Dendritic cell treated with granulocyte-macrophage colony-stimulating factor and Interleukin-4, amounts not matched to agents 40 ng/mL and 50 ng/mL, for 4 days (primary cell): ENCODE results near the gene GCSAM.
A peak's percentile ranks its signal among the peaks of the same experiment; 100 is the strongest.
"Not testable (repeated sequence)": the region's sequence is repeated elsewhere in the genome, so short reads cannot be mapped to it uniquely, and the experiment has no call there.

Experiments
- H3K27ac Mint-ChIP-seq: one replicate; pipeline ENCODE4 v1.8.0; 2022; ENCODE audit warnings: mild to moderate bottlenecking, mixed read lengths
- H3K27me3 Mint-ChIP-seq: one replicate; pipeline ENCODE4 v1.8.0; 2022; ENCODE audit warnings: mild to moderate bottlenecking, mixed read lengths
- H3K36me3 Mint-ChIP-seq: one replicate; pipeline ENCODE4 v1.8.0; 2022; ENCODE audit warnings: low read depth, mixed read lengths
- H3K4me1 Mint-ChIP-seq: one replicate; pipeline ENCODE4 v1.8.0; 2022; ENCODE audit warnings: low read depth, mixed read lengths
- H3K4me3 Mint-ChIP-seq: one replicate; pipeline ENCODE4 v1.8.0; 2022; ENCODE audit warnings: mild to moderate bottlenecking, moderate library complexity, mixed read lengths
- H3K9me3 Mint-ChIP-seq: one replicate; pipeline ENCODE4 v1.8.0; 2022; ENCODE audit warnings: mixed read lengths
- intact Hi-C: fragments of 100-400 bp; cut with micrococcal nuclease; formaldehyde crosslinking; loops from one replicate; pipeline ENCODE4 v1.15.0; 2022

Gene GCSAM

GRCh38 chr3:112085735-112086075 is 47.3 kb downstream of the GCSAM start:
- intact Hi-C loops = no loop called here
- Mint-ChIP-seq H3K9me3 (no peaks in the 10 kb centered on the region), H3K4me1 (peaks cover 16% of the 10 kb centered on the region), H3K27ac (no peak overlapping the region), H3K27me3 (peaks cover 75% of the 10 kb centered on the region), H3K4me3 (peak overlapping the region; percentile 73), H3K36me3 (no peaks in the 10 kb centered on the region)

DNA sequence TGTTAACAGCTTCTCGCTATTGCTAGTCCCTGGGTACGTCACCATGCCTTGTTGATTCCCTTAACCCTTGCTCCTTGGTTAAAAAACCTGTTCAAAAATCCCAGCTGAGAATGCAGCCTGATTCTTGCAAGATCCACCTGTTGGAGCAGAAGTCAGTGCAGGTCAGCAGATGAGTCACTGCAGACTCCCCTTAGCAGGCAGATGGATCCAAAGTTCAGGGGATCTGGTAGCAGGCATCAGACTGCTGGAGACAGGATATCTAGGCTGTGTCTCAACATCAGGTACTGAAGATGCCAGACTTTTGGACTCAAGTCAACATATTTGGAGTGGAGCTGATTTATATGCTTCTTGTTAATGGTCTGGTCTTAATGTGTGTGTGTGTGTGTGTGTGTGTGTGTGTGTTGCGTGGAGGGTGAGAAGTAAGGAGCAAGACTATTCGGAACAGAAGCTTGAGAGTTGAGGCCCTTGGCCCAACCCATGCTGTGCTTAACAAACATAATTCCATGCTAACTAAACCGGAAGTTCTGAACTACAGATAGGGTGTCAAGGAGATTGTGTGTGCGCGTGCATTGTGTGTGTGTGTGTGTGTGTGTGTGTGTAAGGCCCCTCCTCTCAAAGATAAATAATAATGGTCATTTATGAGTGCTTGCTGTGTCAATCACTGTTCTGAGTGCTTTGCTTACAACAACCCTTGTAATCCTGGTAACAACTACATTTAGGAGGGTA is 47.9 kb downstream of the GCSAM start:
- Mint-ChIP-seq H3K27ac (no peak overlapping the region), H3K36me3 (no peaks in the 10 kb centered on the region), H3K27me3 (peaks cover 74% of the 10 kb centered on the region), H3K4me3 (no peak overlapping the region), H3K9me3 (no peaks in the 10 kb centered on the region), H3K4me1 (peaks cover 16% of the 10 kb centered on the region)
- intact Hi-C loops = no loop called here

GRCh38 chr3:112083239-112083638 is 49.8 kb downstream of the GCSAM start:
- Mint-ChIP-seq H3K4me3 (no peak overlapping the region), H3K4me1 (peaks cover 16% of the 10 kb centered on the region), H3K27me3 (peaks cover 60% of the 10 kb centered on the region), H3K36me3 (no peaks in the 10 kb centered on the region), H3K9me3 (no peaks in the 10 kb centered on the region), H3K27ac (no peak overlapping the region)
- intact Hi-C loops = no loop called here

DNA sequence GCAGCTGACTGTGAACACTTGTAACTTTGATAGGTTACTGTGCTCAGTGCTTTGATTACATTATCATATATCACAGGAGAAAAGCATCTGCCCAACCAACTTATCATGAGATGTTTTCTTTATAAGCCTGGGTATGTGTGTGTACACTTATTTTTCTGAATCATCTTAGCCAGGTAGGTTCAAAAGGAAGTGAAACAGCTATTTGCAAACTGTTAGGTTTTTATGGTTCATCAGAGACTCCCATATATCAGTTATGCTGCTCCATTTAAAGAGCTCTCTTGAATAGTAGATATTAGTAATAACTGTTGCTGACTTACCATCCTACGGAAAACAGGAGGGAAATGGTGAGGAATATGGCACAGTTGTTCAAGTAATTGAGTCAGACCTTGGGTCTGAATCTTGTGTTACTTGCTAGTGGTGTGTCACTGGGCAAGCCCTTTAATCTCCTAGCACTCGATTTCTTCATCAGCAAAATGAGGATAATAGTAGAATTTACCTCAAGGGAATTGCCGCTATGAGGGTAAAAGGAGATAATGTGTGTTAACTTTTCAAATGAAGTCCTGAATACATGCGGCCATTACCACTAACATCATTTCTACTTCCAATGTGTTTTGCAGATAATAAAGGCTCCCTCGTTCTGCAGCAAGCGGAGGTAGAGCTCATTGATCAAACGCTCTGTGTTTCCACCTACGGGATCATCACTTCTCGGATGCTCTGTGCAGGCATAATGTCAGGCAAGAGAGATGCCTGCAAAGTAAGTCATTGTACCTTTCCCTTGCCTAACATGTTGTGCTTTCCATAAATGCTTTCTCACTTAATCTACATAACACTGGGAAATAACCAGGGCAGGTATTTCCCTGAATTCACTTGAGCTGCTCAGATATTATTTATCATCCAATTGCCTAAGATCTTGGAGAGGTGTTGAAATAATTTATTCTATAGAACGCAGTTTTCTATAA is 54.6 kb downstream of the GCSAM start:
- H3K27me3 Mint-ChIP-seq = peaks cover 19% of the 10 kb centered on the region
- no peak overlapping the region for H3K4me3 Mint-ChIP-seq
- no peak overlapping the region for H3K27ac Mint-ChIP-seq
- H3K4me1 Mint-ChIP-seq = no peaks in the 10 kb centered on the region
- no peaks in the 10 kb centered on the region for H3K9me3 Mint-ChIP-seq
- intact Hi-C loops = no loop called here
- no peaks in the 10 kb centered on the region for H3K36me3 Mint-ChIP-seq

GRCh38 chr3:112074616-112075497 is 58.2 kb downstream of the GCSAM start:
- Mint-ChIP-seq H3K36me3 (no peaks in the 10 kb centered on the region), H3K9me3 (peaks cover 6% of the 10 kb centered on the region), H3K27me3 (peaks cover 7% of the 10 kb centered on the region), H3K4me1 (no peaks in the 10 kb centered on the region), H3K4me3 (no peak overlapping the region), H3K27ac (no peak overlapping the region)
- intact Hi-C loops = no loop called here

DNA sequence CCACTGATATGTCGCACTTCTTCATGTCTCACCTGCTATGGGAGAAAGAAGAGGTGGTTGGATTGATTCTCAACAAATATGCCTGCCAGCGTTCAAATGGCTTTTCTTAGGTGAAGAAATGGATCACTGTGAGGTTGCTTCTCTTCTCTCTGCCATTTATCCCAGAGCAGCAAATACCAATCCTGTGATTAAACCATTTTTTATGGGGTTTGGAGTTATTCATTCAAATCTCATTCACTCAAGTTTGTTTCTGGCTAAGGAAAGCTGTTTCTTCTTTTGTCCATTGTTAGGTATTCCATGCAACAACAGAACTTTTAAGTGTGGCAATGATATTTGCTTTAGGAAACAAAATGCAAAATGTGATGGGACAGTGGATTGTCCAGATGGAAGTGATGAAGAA is 59.0 kb downstream of the GCSAM start:
- Mint-ChIP-seq H3K27ac (no peak overlapping the region), H3K4me1 (no peaks in the 10 kb centered on the region), H3K36me3 (no peaks in the 10 kb centered on the region), H3K9me3 (peaks cover 6% of the 10 kb centered on the region), H3K4me3 (no peak overlapping the region), H3K27me3 (peaks cover 11% of the 10 kb centered on the region)
- intact Hi-C loops = no loop called here

DNA sequence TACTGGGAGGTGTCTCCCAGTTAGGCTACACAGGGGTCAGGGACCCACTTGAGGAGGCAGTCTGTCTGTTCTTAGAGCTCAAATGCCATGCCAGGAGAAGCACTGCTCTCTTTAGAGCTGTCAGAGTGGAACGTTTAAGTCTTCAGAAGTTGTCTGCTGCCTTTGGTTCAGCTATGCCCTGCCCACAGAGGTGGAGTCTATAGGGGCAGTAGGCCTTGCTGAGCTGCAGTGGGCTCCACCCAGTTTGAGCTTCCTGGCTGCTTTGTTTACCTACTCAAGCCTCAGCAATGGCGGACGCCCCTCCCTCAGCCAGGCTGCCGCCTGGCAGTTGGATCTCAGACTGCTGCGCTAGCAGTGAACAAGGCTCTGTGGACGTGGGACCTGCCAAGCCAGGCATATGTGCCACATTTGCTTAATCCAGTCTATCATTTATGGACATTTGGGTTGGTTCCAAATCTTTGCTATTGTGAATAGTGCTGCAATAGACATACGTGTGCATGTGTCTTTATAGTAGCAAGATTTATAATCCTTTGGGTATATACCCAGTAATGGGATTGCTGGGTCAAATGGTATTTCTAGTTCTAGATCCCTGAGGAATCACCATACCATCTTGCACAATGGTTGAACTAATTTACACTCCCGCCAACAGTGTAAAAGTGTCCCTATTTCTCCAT is 60.5 kb downstream of the GCSAM start:
- H3K9me3 Mint-ChIP-seq, H3K36me3 Mint-ChIP-seq, H3K27ac Mint-ChIP-seq, H3K4me1 Mint-ChIP-seq, H3K4me3 Mint-ChIP-seq, intact Hi-C loops, H3K27me3 Mint-ChIP-seq: not testable (repeated sequence)
